DOHH2 (cell line): ENCODE measurements around the gene TMEM181.

Experiments
- H3F3A ChIP-seq: fragments of 200-600 bp; sonication (generic), shearing (Covaris generic); 2 replicates; pipeline ENCODE4 v1.6.0; 2016; ENCODE audit warnings: antibody characterized with exemption, mild to moderate bottlenecking; ENCODE audit not compliant: control insufficient read depth, insufficient read depth
- H3K27ac ChIP-seq: fragments of 200-600 bp; sonication (generic); 2 replicates; pipeline ENCODE4 v1.5.1; 2014; ENCODE audit warnings: low read depth, mild to moderate bottlenecking, low read length, moderate library complexity
- H3K27me3 ChIP-seq: fragments of 200-600 bp; sonication (generic); 2 replicates; pipeline ENCODE4 v1.6.1; 2014; ENCODE audit warnings: mild to moderate bottlenecking, low read length, mixed read lengths; ENCODE audit not compliant: control insufficient read depth
- H3K36me3 ChIP-seq: fragments of 200-600 bp; sonication (generic); 2 replicates; pipeline ENCODE4 v1.6.1; 2014; ENCODE audit warnings: mild to moderate bottlenecking, low read length, moderate library complexity, mixed read lengths; ENCODE audit not compliant: control insufficient read depth
- H3K4me1 ChIP-seq: fragments of 200-600 bp; sonication (generic); 2 replicates; pipeline ENCODE4 v1.6.1; 2014; ENCODE audit warnings: mild to moderate bottlenecking, low read length, mixed read lengths; ENCODE audit not compliant: control insufficient read depth
- H3K4me2 ChIP-seq: fragments of 200-600 bp; sonication (generic); 2 replicates; pipeline ENCODE4 v1.6.0; 2014; ENCODE audit warnings: mild to moderate bottlenecking, low read length, moderate library complexity
- H3K4me3 ChIP-seq: fragments of 200-600 bp; sonication (generic); 2 replicates; pipeline ENCODE4 v1.5.1; 2014; ENCODE audit warnings: mild to moderate bottlenecking, low read length, mixed read lengths
- H3K79me2 ChIP-seq: fragments of 200-600 bp; sonication (generic); 2 replicates; pipeline ENCODE4 v1.6.1; 2014; ENCODE audit warnings: mild to moderate bottlenecking, low read length, mixed read lengths; ENCODE audit not compliant: control insufficient read depth
- H3K9me2 ChIP-seq: fragments of 200-600 bp; sonication (generic); replicated peaks from 2 replicates; pipeline ENCODE4 v1.6.1; 2014; ENCODE audit warnings: mild to moderate bottlenecking, low read length, mixed read lengths; ENCODE audit not compliant: control insufficient read depth
- H3K9me3 ChIP-seq: fragments of 200-600 bp; sonication (generic); 2 replicates; pipeline ENCODE4 v1.6.1; 2014; ENCODE audit warnings: antibody characterized with exemption, low read length, mixed read lengths; ENCODE audit not compliant: control insufficient read depth, insufficient read depth
- H4K20me1 ChIP-seq: fragments of 200-600 bp; sonication (generic); 2 replicates; pipeline ENCODE4 v1.6.0; 2014; ENCODE audit warnings: low read depth, mild to moderate bottlenecking, antibody characterized with exemption, low read length, moderate library complexity; ENCODE audit not compliant: control insufficient read depth, insufficient read depth
- CTCF ChIP-seq: fragments of 200-600 bp; sonication (generic); IDR thresholded peaks from one replicate; pipeline ENCODE4 v1.5.1; 2014; ENCODE audit warnings: antibody characterized with exemption, mild to moderate bottlenecking, low read depth, low read length; ENCODE audit not compliant: poor library complexity, severe bottlenecking
- EZH2phosphoT487 ChIP-seq: fragments of 200-600 bp; sonication (generic); IDR thresholded peaks from 2 replicates; pipeline ENCODE4 v1.6.1; 2017; ENCODE audit warnings: borderline replicate concordance, mild to moderate bottlenecking, antibody characterized with exemption, low read length, moderate library complexity, mixed read lengths

TMEM181 gene

GRCh38 chr6:158536891-158537798, 22.7 kb upstream of the TMEM181 start:
- Histone ChIP-seq H3K36me3 (no peaks in the 10 kb centered on the region), H3K9me2 (no peaks in the 10 kb centered on the region), H4K20me1 (no peaks in the 10 kb centered on the region), H3K4me3 (no peak overlapping the region), H3K27ac (no peak overlapping the region), H3K9me3 (no peaks in the 10 kb centered on the region), H3K27me3 (peaks cover 14% of the 10 kb centered on the region), H3F3A (no peaks in the 10 kb centered on the region), H3K79me2 (no peaks in the 10 kb centered on the region), H3K4me2 (no peak overlapping the region), H3K4me1 (no peaks in the 10 kb centered on the region)
- TF ChIP-seq CTCF (no peak), EZH2phosphoT487 (no peak)

GRCh38 chr6:158538741-158539140, 21.1 kb upstream of the TMEM181 start:
- H3K36me3 ChIP-seq: no peaks in the 10 kb centered on the region
- no peaks in the 10 kb centered on the region for H3K9me3 ChIP-seq
- TF ChIP-seq EZH2phosphoT487: no peak
- TF ChIP-seq CTCF: no peak
- no peak overlapping the region for H3K4me2 ChIP-seq
- H3K79me2 ChIP-seq: no peaks in the 10 kb centered on the region
- H3K9me2 ChIP-seq: no peaks in the 10 kb centered on the region
- H3F3A ChIP-seq: no peaks in the 10 kb centered on the region
- H3K4me3 ChIP-seq: no peak overlapping the region
- H4K20me1 ChIP-seq: no peaks in the 10 kb centered on the region
- H3K4me1 ChIP-seq: no peaks in the 10 kb centered on the region
- no peak overlapping the region for H3K27ac ChIP-seq
- peaks cover 14% of the 10 kb centered on the region for H3K27me3 ChIP-seq

- no peak overlapping the region for H3K4me2 ChIP-seq
- H3K9me2 ChIP-seq: no peaks in the 10 kb centered on the region
- no peaks in the 10 kb centered on the region for H3K9me3 ChIP-seq
- H3F3A ChIP-seq: no peaks in the 10 kb centered on the region
- H3K79me2 ChIP-seq: no peaks in the 10 kb centered on the region
- peaks cover 14% of the 10 kb centered on the region for H3K27me3 ChIP-seq
- H3K4me3 ChIP-seq: no peak overlapping the region
- no peaks in the 10 kb centered on the region for H4K20me1 ChIP-seq
- no peak for TF ChIP-seq EZH2phosphoT487
- TF ChIP-seq CTCF: no peak
- no peaks in the 10 kb centered on the region for H3K36me3 ChIP-seq
- no peaks in the 10 kb centered on the region for H3K4me1 ChIP-seq
- H3K27ac ChIP-seq: no peak overlapping the region
These were observed 20.5 kb upstream of the TMEM181 start for GRCh38 chr6:158539413-158539812.
